H1 (cell line): ENCODE results near the gene TRIM15. TPM values are rescaled to one million over a fixed set of nuclear protein-coding genes. Genes with fewer than 3 reads are reported as not detected.
"Not testable (repeated sequence)": the region's sequence is repeated elsewhere in the genome, so short reads cannot be mapped to it uniquely, and the experiment has no call there.

Experiments used
- CTCF ChIA-PET: fragments of 300-600 bp; sonication (Branson Sonifier 250); formaldehyde crosslinking; loops from one replicate; lab custom pipeline; 2021; ENCODE audit not compliant: partially characterized antibody; lab: Charles Lee
- POLR2A ChIA-PET: fragments of 300-600 bp; sonication (Branson Sonifier 250); formaldehyde crosslinking; loops from one replicate; lab custom pipeline; 2021; ENCODE audit warnings: inconsistent platforms; ENCODE audit not compliant: partially characterized antibody; lab: Charles Lee
- DNase-seq, 2 experiments: peaks; one replicate each; pipeline versions ENCODE4 v3.0.0 to v3.0.0-alpha.2; 2010 to 2022; ENCODE audit warnings: low spot score in 2 of 2, low read depth in 1 of 2, mixed read lengths in 1 of 2
- FAIRE-seq: peaks from 2 replicates; lab custom pipeline; 2011; peaks lifted over from hg19 to GRCh38; lab: Jason Lieb, UNC
- H2AFZ ChIP-seq: 2 replicates; pipeline ENCODE4 v1.8.1; 2012; ENCODE audit warnings: low read length, inconsistent platforms
- H2AK5ac ChIP-seq: 2 replicates; pipeline ENCODE4 v1.6.1; 2013; ENCODE audit warnings: low read depth, low read length
- H2BK120ac ChIP-seq: replicated peaks from 2 replicates; pipeline ENCODE3; 2013; ENCODE audit warnings: low read depth, low read length, inconsistent platforms
- H2BK12ac ChIP-seq: 2 replicates; pipeline ENCODE4 v1.6.1; 2013; ENCODE audit warnings: low read depth, low read length
- H2BK15ac ChIP-seq: 2 replicates; pipeline ENCODE4 v1.6.1; 2013; ENCODE audit warnings: low read length
- H2BK20ac ChIP-seq: 2 replicates; pipeline ENCODE4 v1.6.1; 2013; ENCODE audit warnings: low read length
- H2BK5ac ChIP-seq: 2 replicates; pipeline ENCODE4 v1.6.1; 2013; ENCODE audit warnings: low read depth, low read length
- H3K14ac ChIP-seq: 2 replicates; pipeline ENCODE4 v1.6.1; 2013; ENCODE audit warnings: inconsistent platforms; ENCODE audit not compliant: insufficient read length
- H3K18ac ChIP-seq: 2 replicates; pipeline ENCODE4 v1.6.1; 2013; ENCODE audit warnings: low read length; ENCODE audit errors: extremely low read depth
- H3K23ac ChIP-seq: 2 replicates; pipeline ENCODE4 v1.6.1; 2013; ENCODE audit warnings: inconsistent platforms; ENCODE audit not compliant: insufficient read length
- H3K23me2 ChIP-seq: 2 replicates; pipeline ENCODE4 v1.6.1; 2013; ENCODE audit warnings: low read depth, low read length
- H3K27ac ChIP-seq: 2 replicates; pipeline ENCODE4 v1.6.1; 2011; ENCODE audit warnings: low read depth, low read length, inconsistent platforms
- H3K27me3 ChIP-seq, 4 experiments: replicated peaks in 1 of 4; 1 replicate in 1 of 4; 2 replicates in 3 of 4; pipeline versions ENCODE4 v1.6.1 to v1.8.1; 2011 to 2013; ENCODE audit warnings: low read length in 3 of 4, mild to moderate bottlenecking in 3 of 4, inconsistent platforms in 2 of 4, mixed read lengths in 2 of 4, moderate library complexity in 1 of 4; ENCODE audit not compliant: control insufficient read depth in 3 of 4, insufficient read depth in 3 of 4; ENCODE audit errors: extremely low read depth in 1 of 4
- H3K36me3 ChIP-seq, 4 experiments: 2 replicates each; pipeline versions ENCODE4 v1.6.1 to v1.8.1; 2011 to 2013; ENCODE audit warnings: mild to moderate bottlenecking in 4 of 4, low read length in 3 of 4, moderate library complexity in 2 of 4, control low read depth in 1 of 4, inconsistent platforms in 1 of 4; ENCODE audit not compliant: insufficient read depth in 4 of 4, control insufficient read depth in 2 of 4
- H3K4ac ChIP-seq: replicated peaks from 2 replicates; pipeline ENCODE3; 2013; ENCODE audit warnings: low read length, low read depth, mixed read lengths, inconsistent platforms; ENCODE audit not compliant: insufficient read length
- H3K4me1 ChIP-seq, 4 experiments: replicated peaks in 1 of 4; 1 replicate in 1 of 4; 2 replicates in 3 of 4; pipeline versions ENCODE4 v1.6.1 to v1.8.1; 2011 to 2013; ENCODE audit warnings: low read length in 3 of 4, inconsistent platforms in 2 of 4, mixed read lengths in 1 of 4; ENCODE audit not compliant: insufficient read depth in 4 of 4, control insufficient read depth in 3 of 4
- H3K4me2 ChIP-seq, 2 experiments: 2 replicates each; pipeline versions ENCODE4 v1.6.1 to v1.8.1; 2011 to 2013; ENCODE audit warnings: low read depth in 2 of 2, low read length in 2 of 2, control low read depth in 1 of 2, inconsistent platforms in 1 of 2, mild to moderate bottlenecking in 1 of 2; ENCODE audit not compliant: insufficient read depth in 1 of 2
- H3K4me3 ChIP-seq, 4 experiments: fragments of 200-600, 300-600 bp in 1 of 4; sonication (generic), shearing (Covaris generic), sonication (Bioruptor Twin) in 1 of 4; 2 replicates each; pipeline versions ENCODE4 v1.5.1 to v1.8.1; 2011 to 2016; ENCODE audit warnings: low read length in 4 of 4, low read depth in 3 of 4, control low read depth in 2 of 4, inconsistent platforms in 2 of 4, mild to moderate bottlenecking in 2 of 4, mixed read lengths in 1 of 4, moderate library complexity in 1 of 4; ENCODE audit not compliant: insufficient read depth in 2 of 4; ENCODE audit errors: extremely low read depth in 1 of 4
- H3K56ac ChIP-seq: replicated peaks from 2 replicates; pipeline ENCODE3; 2013; ENCODE audit warnings: low read depth, mild to moderate bottlenecking, mixed read lengths, low read length, inconsistent platforms; ENCODE audit not compliant: insufficient read length
- H3K79me1 ChIP-seq: 2 replicates; pipeline ENCODE4 v1.6.1; 2013; ENCODE audit warnings: low read depth, low read length, control low read depth
- H3K79me2 ChIP-seq, 2 experiments: 2 replicates each; pipeline versions ENCODE4 v1.6.1 to v1.8.1; 2012 to 2013; ENCODE audit warnings: low read length in 2 of 2, mild to moderate bottlenecking in 2 of 2, inconsistent platforms in 1 of 2; ENCODE audit not compliant: insufficient read depth in 2 of 2, control insufficient read depth in 1 of 2
- H3K9ac ChIP-seq, 4 experiments: replicated peaks in 1 of 4; 1 replicate in 1 of 4; 2 replicates in 3 of 4; pipeline versions ENCODE4 v1.6.1 to v1.8.1; 2011 to 2013; ENCODE audit warnings: low read depth in 3 of 4, low read length in 3 of 4, control low read depth in 2 of 4, mild to moderate bottlenecking in 2 of 4, moderate library complexity in 2 of 4, inconsistent platforms in 1 of 4; ENCODE audit errors: extremely low read depth in 1 of 4
- H3K9me3 ChIP-seq, 2 experiments: 2 replicates each; pipeline versions ENCODE4 v1.6.1 to v1.8.1; 2012 to 2013; ENCODE audit warnings: mild to moderate bottlenecking in 2 of 2, moderate library complexity in 2 of 2, control low read depth in 1 of 2, inconsistent platforms in 1 of 2, low read depth in 1 of 2, low read length in 1 of 2, mixed read lengths in 1 of 2; ENCODE audit not compliant: insufficient read depth in 2 of 2
- H4K20me1 ChIP-seq, 2 experiments: replicated peaks in 1 of 2; 2 replicates each; pipeline versions ENCODE3 to v1.8.1; 2011 to 2013; ENCODE audit warnings: inconsistent platforms in 2 of 2, low read length in 2 of 2, mild to moderate bottlenecking in 1 of 2; ENCODE audit not compliant: insufficient read depth in 2 of 2, control insufficient read depth in 1 of 2
- H4K5ac ChIP-seq: 2 replicates; pipeline ENCODE4 v1.6.1; 2013; ENCODE audit warnings: low read length, low read depth, mixed read lengths, inconsistent platforms; ENCODE audit not compliant: insufficient read length
- H4K8ac ChIP-seq: 2 replicates; pipeline ENCODE4 v1.8.0; 2013; ENCODE audit warnings: mild to moderate bottlenecking, moderate library complexity, low read length, inconsistent platforms; ENCODE audit not compliant: insufficient read depth; ENCODE audit errors: extremely low read depth
- H4K91ac ChIP-seq: replicated peaks from 2 replicates; pipeline ENCODE3; 2013; ENCODE audit warnings: low read length, mixed read lengths, inconsistent platforms; ENCODE audit not compliant: insufficient read length
- WGBS, 2 experiments: shearing (Covaris generic) in 1 of 2; methylation state at CpG; one replicate each; pipeline versions ENCODE4 v1.1.6 to v1.1.7; 2013 to 2015; ENCODE audit warnings: low lambda C conversion rate in 2 of 2, mixed read lengths in 2 of 2, inconsistent platforms in 1 of 2, low coverage in 1 of 2, missing lambda C conversion rate in 1 of 2; ENCODE audit not compliant: insufficient replicate concordance in 2 of 2, insufficient coverage in 1 of 2, insufficient read length in 1 of 2; ENCODE audit errors: extremely low coverage in 1 of 2, missing lambda C conversion rate in 1 of 2; 5-methylcytosine and 5-hydroxymethylcytosine counted together
- polyA plus RNA-seq, 7 experiments: library from polyadenylated mRNA; depleted of rRNA in 3 of 7; stranded (reverse) in 5 of 7; unstranded in 2 of 7; fragments of >200 nt in 5 of 7; fragments of 200-250 nt in 2 of 7; gene quantifications; 1 replicate in 5 of 7; 2 replicates in 1 of 7; 4 replicates in 1 of 7; pipeline versions ENCODE4 v1.2.1 to v1.2.3, GENCODE V29; 2011 to 2013; ENCODE audit warnings: missing spikeins in 2 of 7, mixed read lengths in 2 of 7
- total RNA-seq: library from RNA; stranded (reverse); fragmentation: NEBNext Ultra II Directional; extraction: Animal tissue kit (Norgen Biotek cat#: 25700); gene quantifications from 2 replicates; pipeline ENCODE4 v1.2.1, GENCODE V29; 2021

TRIM15 gene
- total and polyA plus RNA-seq, 2 of the 8 experiments (the other 6 are each of a cell fraction or from before 2014, with no cell fraction given) = 0.18 to 0.48 TPM

DNA sequence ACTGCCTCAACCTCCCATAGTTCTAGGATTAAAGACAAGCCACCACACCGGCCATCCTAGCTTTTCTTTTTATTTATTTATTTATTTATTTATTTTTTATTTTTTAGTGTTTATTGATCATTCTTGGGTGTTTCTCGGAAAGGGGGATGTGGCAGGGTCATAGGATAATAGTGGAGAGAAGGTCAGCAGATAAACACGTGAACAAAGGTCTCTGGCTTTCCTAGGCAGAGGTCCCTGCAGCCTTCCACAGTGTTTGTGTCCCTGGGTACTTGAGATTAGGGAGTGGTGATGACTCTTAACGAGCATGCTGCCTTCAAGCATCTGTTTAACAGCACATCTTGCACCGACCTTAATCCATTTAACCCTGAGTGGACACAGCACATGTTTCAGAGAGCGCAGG is 58.0 kb downstream of the TRIM15 start:
- H3K56ac ChIP-seq, DNase-seq, H3K27me3 ChIP-seq, H2BK5ac ChIP-seq, H3K9ac ChIP-seq, H3K4ac ChIP-seq, H3K18ac ChIP-seq, H2AK5ac ChIP-seq, H3K27ac ChIP-seq, H4K5ac ChIP-seq, H2BK120ac ChIP-seq, H3K4me1 ChIP-seq, H3K4me3 ChIP-seq, H3K23me2 ChIP-seq, H3K23ac ChIP-seq, H2BK15ac ChIP-seq, H3K36me3 ChIP-seq, FAIRE-seq, H2BK20ac ChIP-seq, H3K4me2 ChIP-seq, H3K79me2 ChIP-seq, H3K14ac ChIP-seq, H3K79me1 ChIP-seq, H2BK12ac ChIP-seq, H2AFZ ChIP-seq, H4K8ac ChIP-seq, H4K91ac ChIP-seq, H4K20me1 ChIP-seq: not testable (repeated sequence)
- POLR2A ChIA-PET = interaction anchor here (0.6 kb wide), 1 partner anchor 11 kb away, joined by 3 read pairs; no protein-coding TSS in a partner anchor
- peaks cover 10 to 18% of the 10 kb centered on the region in 2 experiments; a peak in 3 of 4 replicates for H3K9me3 ChIP-seq
- WGBS, 2 experiments = 84% methylated on average over 6 of the region's 6 CpGs; no CpG with 5 or more reads in 1 of the 2 experiments
- CTCF ChIA-PET = interaction anchor here (0.6 to 4.2 kb wide), 7 partner anchors 11 to 176 kb away, joined by 3 to 27 read pairs (median 3); no protein-coding TSS in a partner anchor

DNA sequence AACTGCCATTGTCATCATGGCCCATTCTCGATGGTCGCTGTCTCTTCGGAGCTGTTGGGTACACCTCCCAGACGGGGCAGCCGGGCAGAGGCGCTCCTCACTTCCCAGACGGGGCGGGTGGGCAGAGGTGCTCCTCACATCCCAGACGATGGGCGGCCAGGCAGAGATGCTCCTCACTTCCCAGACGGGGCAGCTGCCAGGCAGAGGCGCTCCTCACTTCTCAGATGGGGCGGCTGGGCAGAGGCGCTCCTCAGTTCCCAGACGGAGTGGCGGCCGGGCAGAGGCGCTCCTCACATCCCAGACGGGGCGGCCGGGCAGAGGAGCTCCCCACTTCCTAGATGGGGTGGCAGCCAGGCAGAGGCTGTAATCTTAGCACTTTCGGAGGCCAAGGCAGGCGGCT is 58.6 kb downstream of the TRIM15 start:
- WGBS, 2 experiments = 88% methylated on average over 19 of the region's 23 CpGs; no CpG with 5 or more reads in 1 of the 2 experiments

More for the DNA sequence above, 58.6 kb downstream of the TRIM15 start:
- not testable (repeated sequence) for H4K5ac ChIP-seq, H2AK5ac ChIP-seq, H4K20me1 ChIP-seq, H3K14ac ChIP-seq, H2BK5ac ChIP-seq, H3K23me2 ChIP-seq, H3K79me1 ChIP-seq, H3K36me3 ChIP-seq, H4K91ac ChIP-seq, H2BK15ac ChIP-seq, DNase-seq, H3K4me3 ChIP-seq, H4K8ac ChIP-seq, H3K27ac ChIP-seq, H2BK20ac ChIP-seq, H3K79me2 ChIP-seq, H2BK120ac ChIP-seq, H3K56ac ChIP-seq, H3K4me1 ChIP-seq, FAIRE-seq, H3K4ac ChIP-seq, H3K23ac ChIP-seq, H3K27me3 ChIP-seq, H3K18ac ChIP-seq, H3K4me2 ChIP-seq, H2BK12ac ChIP-seq, H3K9ac ChIP-seq, H2AFZ ChIP-seq
- peaks cover 10 to 18% of the 10 kb centered on the region in 2 experiments; a peak in 3 of 4 replicates for H3K9me3 ChIP-seq
- CTCF ChIA-PET = interaction anchor here (1.2 to 2.6 kb wide), 2 partner anchors 10 to 17 kb away, joined by 3 to 7 read pairs; no protein-coding TSS in a partner anchor
- POLR2A ChIA-PET = interaction anchor here (1.2 kb wide), 1 partner anchor 68 kb away, joined by 3 read pairs; no protein-coding TSS in a partner anchor
